Urothelium cell line (cell line): ENCODE data around the gene R3HCC1L.

Source experiments
- DNase-seq: peaks from one replicate; pipeline ENCODE4 v3.0.0; 2011; ENCODE audit warnings: low spot score, mixed read lengths
- FAIRE-seq: peaks from 2 replicates; lab custom pipeline; 2011; peaks lifted over from hg19 to GRCh38; lab: Jason Lieb, UNC

R3HCC1L gene

DNA sequence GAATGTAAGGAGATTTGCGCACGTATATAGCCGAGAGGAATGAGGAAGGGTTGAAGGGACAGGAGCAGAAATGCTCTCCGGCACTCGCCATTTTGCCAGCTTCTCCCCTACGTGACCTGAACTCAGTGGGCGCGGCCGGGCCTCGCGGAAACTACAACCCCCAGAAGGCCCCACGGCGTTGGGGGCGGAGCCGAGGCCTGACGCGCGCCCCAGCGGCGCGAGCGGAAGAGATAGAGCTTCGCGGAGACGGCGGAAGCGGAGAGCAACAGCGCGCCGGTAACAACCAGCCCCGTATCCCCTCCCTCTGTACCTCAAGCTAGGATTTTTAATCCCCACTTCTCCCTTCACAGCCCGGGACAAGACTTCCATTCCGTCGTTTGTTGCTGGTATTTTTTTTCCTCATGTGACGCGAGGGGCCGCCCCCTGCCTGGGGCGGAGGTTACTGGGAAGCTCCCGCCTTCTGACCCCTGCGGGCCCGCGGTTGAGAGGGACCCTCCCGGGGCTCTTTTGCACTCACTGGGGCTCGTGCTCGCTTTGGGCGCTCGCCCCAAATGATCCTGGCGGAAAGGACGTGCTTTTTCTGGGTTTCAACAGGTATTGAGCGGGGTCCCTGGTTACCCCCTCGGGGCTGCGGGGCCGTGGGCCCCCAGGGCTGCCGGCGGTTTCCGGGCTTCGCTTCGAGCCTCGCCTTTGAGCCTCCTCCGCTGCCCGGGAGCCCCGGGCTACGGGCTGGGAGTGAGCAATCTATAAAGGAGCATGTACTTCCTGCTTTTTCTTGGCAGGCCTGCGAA, at the start of gene R3HCC1L:
Gene R3HCC1L, plus strand, starts transcription at position 227 of the 791 bp plus-strand sequence. CDS start 73,458 bp downstream, outside the sequence.
- peak; percentile 75 for FAIRE-seq
- DNase-seq, result peak; percentile 93

DNA sequence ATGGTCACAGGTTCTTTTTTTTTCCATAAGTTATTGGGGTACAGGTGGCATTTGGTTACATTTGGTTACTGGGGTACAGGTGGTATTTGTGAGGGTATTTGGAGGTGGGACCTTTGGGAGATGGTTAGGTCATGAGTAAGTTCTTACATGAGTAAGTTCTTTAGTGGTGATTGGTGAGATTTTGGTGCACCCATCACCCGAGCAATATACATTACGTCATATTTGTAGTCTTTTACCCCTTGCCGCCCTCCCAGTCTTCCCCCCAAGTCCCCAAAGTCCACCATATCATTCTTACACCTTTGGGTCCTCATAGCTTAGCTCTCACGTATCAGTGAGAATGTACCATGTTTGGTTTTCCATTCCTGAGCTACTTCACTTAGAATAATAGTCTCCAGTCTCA, 49.2 kb upstream of the R3HCC1L start:
- FAIRE-seq, result no peak
- no peak for DNase-seq

GRCh38 chr10:98086837-98087708, 47.4 kb upstream of the R3HCC1L start:
- no peak for FAIRE-seq
- DNase-seq, result no peak

GRCh38 chr10:98088186-98088971, 46.1 kb upstream of the R3HCC1L start:
- no peak for FAIRE-seq
- DNase-seq, result no peak

DNA sequence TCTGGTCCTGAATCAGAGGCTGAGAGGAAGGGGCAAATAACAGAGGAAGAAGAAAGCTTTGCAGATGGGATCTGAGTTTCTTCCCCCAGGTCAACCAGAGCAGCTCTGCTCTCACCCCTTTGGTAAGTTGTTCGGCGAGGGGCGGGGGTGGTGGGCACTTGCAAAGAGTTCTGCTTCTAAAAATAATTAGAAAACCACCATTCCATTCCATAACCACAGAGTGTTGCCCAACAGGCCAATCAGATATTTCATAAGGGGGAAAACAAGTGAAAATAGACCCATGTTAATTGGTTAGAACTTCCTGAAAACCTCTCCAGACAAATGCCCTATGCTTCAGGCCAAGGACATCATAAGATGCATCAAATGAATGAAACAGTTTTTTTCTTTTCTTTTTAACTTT, 43.6 kb upstream of the R3HCC1L start:
- no peak for FAIRE-seq
- DNase-seq, result no peak

- DNase-seq (no peak), FAIRE-seq (no peak)
Measured at GRCh38 chr10:98096316-98096715, 38.1 kb upstream of the R3HCC1L start.

- FAIRE-seq, result no peak
- DNase-seq, result no peak
Measured at GRCh38 chr10:98096731-98097130, 37.7 kb upstream of the R3HCC1L start.

- DNase-seq (no peak), FAIRE-seq (no peak)
Measured at GRCh38 chr10:98097175-98097574, 37.3 kb upstream of the R3HCC1L start.

- no peak for DNase-seq
- no peak for FAIRE-seq
Measured at GRCh38 chr10:98097616-98098015, 36.8 kb upstream of the R3HCC1L start.

DNA sequence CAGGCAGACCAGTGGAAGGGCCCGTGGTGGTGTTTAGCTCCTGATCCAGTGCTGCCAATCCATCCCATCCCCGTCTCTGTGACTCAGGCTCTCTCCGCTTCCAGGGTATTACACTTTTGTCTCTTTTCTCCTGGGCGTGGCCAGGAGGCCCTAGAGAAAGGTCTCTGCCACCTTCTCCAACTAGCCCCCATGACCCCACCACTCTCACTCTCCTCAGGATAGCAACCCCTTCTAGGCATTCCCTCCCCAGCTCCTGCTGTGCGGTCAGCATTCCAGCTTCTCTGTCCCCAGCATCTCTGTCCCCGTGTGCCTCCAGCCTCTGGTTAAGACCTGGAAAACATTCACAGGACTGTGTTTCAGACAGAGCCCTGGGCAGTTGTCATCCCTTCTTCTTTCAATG, 36.2 kb upstream of the R3HCC1L start:
- FAIRE-seq, result no peak
- DNase-seq, result no peak

- DNase-seq (no peak), FAIRE-seq (no peak)
Measured at GRCh38 chr10:98100476-98100875, 34.0 kb upstream of the R3HCC1L start.

GRCh38 chr10:98101366-98101765, 33.1 kb upstream of the R3HCC1L start:
- FAIRE-seq, result no peak
- no peak for DNase-seq

GRCh38 chr10:98104125-98104524, 30.3 kb upstream of the R3HCC1L start:
- FAIRE-seq, result no peak
- DNase-seq, result no peak

DNA sequence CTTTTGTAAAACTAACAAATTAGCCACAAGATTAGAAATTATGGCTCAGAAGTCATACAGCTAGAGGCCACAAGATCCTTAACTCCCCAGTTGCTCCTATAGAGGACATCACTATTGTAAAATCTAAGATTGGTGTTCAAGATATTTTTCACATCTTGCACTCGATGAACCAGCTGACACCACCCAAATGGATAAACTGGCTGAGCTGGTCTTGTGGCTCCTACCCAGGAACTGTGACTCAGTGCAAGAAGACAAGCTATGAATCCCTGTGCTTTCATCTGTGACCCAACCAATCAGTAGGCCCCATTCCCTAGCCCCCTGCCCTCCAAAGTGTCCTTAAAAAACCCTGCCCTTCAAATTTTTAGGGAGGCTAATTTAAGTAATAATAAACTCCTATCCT, 27.9 kb upstream of the R3HCC1L start:
- FAIRE-seq (no peak), DNase-seq (no peak)

DNA sequence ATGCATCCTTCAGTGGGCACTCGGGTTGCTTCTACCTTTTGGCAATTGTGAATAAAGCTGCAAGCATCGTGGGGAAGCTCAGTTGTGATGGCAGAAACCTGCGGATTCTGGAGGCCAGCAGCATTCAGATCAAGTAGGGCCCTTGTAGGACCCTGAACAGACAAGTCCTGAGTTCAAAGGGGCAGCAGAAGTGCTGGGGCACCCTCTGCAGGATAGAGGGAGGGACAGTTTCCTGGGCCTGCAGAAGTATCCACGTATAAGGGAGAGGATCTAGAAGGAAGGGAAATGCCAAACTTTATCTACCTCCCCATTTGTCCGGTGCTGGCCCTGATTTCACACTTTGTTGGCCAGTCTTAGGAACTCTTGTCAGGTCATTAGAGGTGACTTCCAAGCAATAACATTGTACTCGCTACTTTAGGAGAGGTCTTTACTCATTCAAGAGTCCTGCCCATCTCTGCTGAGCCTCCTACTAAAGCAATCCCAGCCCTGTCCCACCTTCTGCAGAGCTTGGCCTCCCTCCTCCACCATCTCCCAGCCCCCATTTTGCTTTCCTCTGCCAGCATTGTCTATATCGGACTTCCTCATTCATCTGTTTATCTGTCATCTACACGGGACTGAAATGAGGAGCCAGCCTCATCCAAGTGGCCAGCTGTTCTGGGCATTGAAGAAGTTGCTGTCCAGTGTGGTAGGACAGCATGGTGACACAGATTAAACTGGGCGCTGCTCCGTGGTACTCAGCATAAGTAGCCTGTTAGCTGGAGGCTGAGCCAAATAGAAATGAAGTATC, 26.6 kb upstream of the R3HCC1L start:
- no peak for DNase-seq

DNA sequence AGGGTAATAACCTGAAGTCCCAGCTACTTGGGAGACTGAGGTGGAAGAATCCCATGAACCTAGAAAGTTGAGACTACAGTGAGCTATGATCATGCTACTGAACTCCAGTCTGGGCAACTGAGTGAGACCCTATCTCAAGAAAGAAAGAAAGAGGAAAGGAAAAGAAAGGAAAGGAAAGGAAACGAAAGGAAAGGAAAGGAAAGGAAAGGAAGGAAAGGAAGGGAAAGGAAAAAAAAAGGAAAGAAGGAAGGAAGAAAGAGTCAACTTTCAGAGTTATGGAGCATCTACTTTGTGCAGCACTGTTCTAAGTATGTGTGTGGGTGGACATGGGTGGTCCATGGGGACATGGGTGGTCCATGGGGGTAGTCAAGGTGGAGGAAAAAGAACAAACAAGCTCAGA, 24.1 kb upstream of the R3HCC1L start:
- no peak for DNase-seq
- peak; percentile 58 for FAIRE-seq

More for the DNA sequence above, 26.6 kb upstream of the R3HCC1L start:
- no peak for FAIRE-seq

- no peak for DNase-seq
- FAIRE-seq, result no peak
Measured at GRCh38 chr10:98115031-98115787, 19.2 kb upstream of the R3HCC1L start.

GRCh38 chr10:98119891-98120290, 14.6 kb upstream of the R3HCC1L start:
- no peak for FAIRE-seq
- no peak for DNase-seq

- peak; percentile 29 for DNase-seq
- peak; percentile 72 for FAIRE-seq
Measured at GRCh38 chr10:98125940-98126631, 8.4 kb upstream of the R3HCC1L start.
